Adrenal gland (tissue), 5 donors: Measurements from ENCODE around the gene RNF217.

Experiments
- POLR2A ChIP-seq, 2 donors: fragments of 450-650 bp; IDR thresholded peaks; one replicate each; pipeline ENCODE4 v1.6.1; 2017; ENCODE audit warnings: antibody characterized with exemption in 2 of 2, mild to moderate bottlenecking in 2 of 2, moderate library complexity in 1 of 2
- TF ChIP-seq, protein P1 (sequence below), 6 experiments: fragments of 450-650 bp in 4 of 6; fragments of 200-600 bp in 2 of 6; sonication (generic) in 1 of 6; IDR thresholded peaks; 1 replicate in 5 of 6; 2 replicates in 1 of 6; pipeline versions ENCODE4 v1.5.1 to v1.8.0; 2016 to 2021; ENCODE audit warnings: antibody characterized with exemption in 6 of 6, mild to moderate bottlenecking in 2 of 6, moderate library complexity in 1 of 6
- donor health status: DM: no; HTN: no; CAD: no.

DNA sequence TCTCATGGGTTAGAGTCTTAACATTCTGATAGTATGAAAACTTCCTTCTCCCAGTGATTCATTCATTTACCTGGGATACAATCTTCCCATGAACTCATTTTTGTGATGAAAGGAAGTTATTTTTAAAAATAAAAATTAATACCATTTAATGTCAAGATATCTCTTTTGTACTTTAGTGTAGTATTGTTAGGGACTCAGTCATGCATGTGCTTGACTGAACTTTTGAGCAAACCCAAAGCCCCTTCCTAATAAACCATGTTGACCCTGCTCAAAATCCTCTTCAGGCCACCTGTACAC is 52.4 kb downstream of the RNF217 start:
- TF ChIP-seq, protein P1, sequence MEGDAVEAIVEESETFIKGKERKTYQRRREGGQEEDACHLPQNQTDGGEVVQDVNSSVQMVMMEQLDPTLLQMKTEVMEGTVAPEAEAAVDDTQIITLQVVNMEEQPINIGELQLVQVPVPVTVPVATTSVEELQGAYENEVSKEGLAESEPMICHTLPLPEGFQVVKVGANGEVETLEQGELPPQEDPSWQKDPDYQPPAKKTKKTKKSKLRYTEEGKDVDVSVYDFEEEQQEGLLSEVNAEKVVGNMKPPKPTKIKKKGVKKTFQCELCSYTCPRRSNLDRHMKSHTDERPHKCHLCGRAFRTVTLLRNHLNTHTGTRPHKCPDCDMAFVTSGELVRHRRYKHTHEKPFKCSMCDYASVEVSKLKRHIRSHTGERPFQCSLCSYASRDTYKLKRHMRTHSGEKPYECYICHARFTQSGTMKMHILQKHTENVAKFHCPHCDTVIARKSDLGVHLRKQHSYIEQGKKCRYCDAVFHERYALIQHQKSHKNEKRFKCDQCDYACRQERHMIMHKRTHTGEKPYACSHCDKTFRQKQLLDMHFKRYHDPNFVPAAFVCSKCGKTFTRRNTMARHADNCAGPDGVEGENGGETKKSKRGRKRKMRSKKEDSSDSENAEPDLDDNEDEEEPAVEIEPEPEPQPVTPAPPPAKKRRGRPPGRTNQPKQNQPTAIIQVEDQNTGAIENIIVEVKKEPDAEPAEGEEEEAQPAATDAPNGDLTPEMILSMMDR (IDR thresholded peaks at IDR 0.05) = no peak
- TF ChIP-seq POLR2A (IDR thresholded peaks at IDR 0.05) = no peak
